PC-9 (cell line): ENCODE data around the gene N4BP2L1.

Experiments used
- CTCF ChIP-seq: fragments of 200-600 bp; sonication (generic); conservative IDR thresholded peaks from 2 replicates; pipeline ENCODE4 v1.6.1; 2017; ENCODE audit warnings: mixed run types, antibody characterized with exemption, mild to moderate bottlenecking, moderate library complexity
- EZH2 ChIP-seq: fragments of 200-600 bp; sonication (generic); IDR thresholded peaks from 2 replicates; pipeline ENCODE4 v1.8.0; 2017; ENCODE audit warnings: antibody characterized with exemption, low read depth

GRCh38 chr13:32443111-32443510 lies 15.2 kb upstream of the N4BP2L1 start:
- peak; percentile 29; the same call in 1 of the 2 replicates for TF ChIP-seq CTCF
- no peak for TF ChIP-seq EZH2
